RWPE1 (cell line): Measurements from ENCODE around the gene NRXN3.

Experiments
- CTCF ChIA-PET: fragments of 350-600 bp; sonication (Branson Sonifier 250); formaldehyde crosslinking; extraction: SDS; loops from one replicate; lab custom pipeline; 2021; lab: Yijun Ruan, JAX
- POLR2A ChIA-PET: fragments of 400-600 bp; formaldehyde crosslinking; extraction: SDS; loops from one replicate; lab custom pipeline; 2020; ENCODE audit warnings: antibody characterized with exemption; ENCODE audit not compliant: low non-redundant PET; lab: Yijun Ruan, JAX
- DNase-seq: peaks from one replicate; pipeline ENCODE4 v3.0.0; 2012; ENCODE audit warnings: low spot score
- H3K27ac ChIP-seq: fragments of 450-650 bp; 2 replicates; pipeline ENCODE4 v1.5.1; 2017
- CTCF ChIP-seq: fragments of 450-650 bp; conservative IDR thresholded peaks from 2 replicates; pipeline ENCODE4 v1.5.1; 2017; ENCODE audit warnings: low read depth, mild to moderate bottlenecking

Gene NRXN3

GRCh38 chr14:78131201-78131600, 39.0 kb upstream of the NRXN3 start:
- no peak for TF ChIP-seq CTCF
- POLR2A ChIA-PET: no interaction called here
- CTCF ChIA-PET: no interaction called here
- H3K27ac ChIP-seq: no peak overlapping the region
- DNase-seq: no peak

DNA sequence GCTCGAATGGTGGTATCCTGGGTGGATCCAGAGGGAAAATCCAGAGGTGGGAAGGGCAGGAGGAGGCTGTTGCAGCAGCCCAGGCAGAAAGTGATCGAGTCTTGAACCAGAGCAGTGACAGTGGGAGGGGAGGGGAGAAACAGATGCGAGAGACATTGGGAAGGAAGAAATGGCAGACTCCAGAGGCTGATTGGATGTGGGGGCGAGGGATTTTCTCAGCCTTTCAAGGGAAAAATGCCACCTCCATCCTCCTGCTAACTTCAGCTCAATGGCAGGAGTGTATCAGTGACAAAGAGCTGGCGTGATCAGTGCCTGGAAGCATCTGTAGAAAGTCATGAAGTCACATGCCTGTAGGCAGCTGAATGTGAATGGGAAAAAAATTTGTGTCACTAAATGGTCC, 38.6 kb upstream of the NRXN3 start:
- no peak overlapping the region for H3K27ac ChIP-seq
- DNase-seq: no peak
- no peak for TF ChIP-seq CTCF
- CTCF ChIA-PET: no interaction called here
- POLR2A ChIA-PET: no interaction called here

DNA sequence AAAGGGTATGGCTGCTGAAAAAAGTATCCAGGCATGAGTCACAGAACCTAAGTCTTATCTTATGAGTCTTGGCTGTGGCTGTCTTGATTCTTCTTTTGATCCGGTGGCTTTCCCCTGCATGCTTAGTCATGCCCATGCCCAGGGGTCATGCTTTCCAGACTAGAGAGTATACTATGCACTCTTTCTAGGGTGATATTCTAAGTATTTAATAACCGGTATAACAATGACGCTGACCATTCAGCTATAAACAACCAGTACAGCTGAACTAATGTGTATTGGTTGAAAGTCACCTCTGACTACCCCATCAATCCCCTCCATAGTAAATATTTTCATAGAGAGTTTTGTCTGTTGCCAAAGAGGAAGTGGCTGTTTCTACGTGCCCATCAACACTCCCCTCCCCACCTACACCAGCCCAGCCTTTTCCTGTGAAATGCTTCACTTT, 34.7 kb upstream of the NRXN3 start:
- ChIA-PET CTCF (no interaction called here), POLR2A (no interaction called here)
- TF ChIP-seq CTCF: no peak
- peak; percentile 54 for DNase-seq
- no peak overlapping the region for H3K27ac ChIP-seq

DNA sequence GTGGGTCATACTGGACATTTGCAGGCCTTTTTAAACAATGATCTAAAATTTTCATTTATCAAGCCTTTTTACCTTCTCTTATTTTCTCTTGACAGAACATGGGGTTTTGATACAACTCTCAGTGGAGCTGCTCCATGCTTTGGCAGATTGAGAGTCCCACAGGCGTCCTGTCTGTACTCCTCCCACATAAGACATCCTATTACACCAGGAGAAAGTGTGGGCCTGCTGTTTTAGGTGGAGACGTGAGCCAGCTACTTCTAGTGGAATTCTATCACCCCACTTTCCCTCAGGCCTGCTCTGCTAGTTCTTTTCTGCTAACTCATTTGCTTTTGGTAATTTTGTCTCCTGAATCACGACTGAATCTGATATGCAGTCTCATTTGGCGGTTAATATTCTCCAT, 33.5 kb upstream of the NRXN3 start:
- TF ChIP-seq CTCF: no peak
- ChIA-PET POLR2A (no interaction called here), CTCF (no interaction called here)
- no peak for DNase-seq
- no peak overlapping the region for H3K27ac ChIP-seq

DNA sequence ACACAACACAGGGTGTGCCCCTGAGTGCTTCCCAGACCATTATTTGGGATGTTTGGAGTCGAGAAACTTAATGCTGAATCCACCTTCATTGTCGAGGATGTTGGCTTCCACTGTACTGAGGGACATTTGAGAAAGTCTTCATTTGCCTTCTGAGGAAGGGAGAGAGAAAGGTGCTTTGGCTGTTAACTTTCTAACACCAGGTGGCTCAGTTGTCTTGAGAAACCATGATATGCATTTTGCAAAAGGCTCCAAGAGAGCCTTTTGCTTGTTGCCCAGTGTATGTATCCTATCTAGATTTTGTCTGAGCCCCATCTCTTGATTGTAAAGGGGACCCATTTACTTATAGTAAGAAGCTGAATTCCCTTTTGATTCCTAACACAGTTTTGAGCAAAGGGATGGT, 28.6 kb upstream of the NRXN3 start:
- TF ChIP-seq CTCF: no peak
- H3K27ac ChIP-seq: no peak overlapping the region
- ChIA-PET POLR2A (no interaction called here), CTCF (no interaction called here)
- DNase-seq: no peak

- no peak overlapping the region for H3K27ac ChIP-seq
- ChIA-PET CTCF (no interaction called here), POLR2A (no interaction called here)
- TF ChIP-seq CTCF: no peak
- no peak for DNase-seq
Measured at GRCh38 chr14:78142998-78143397, 27.2 kb upstream of the NRXN3 start.
